Right lobe of liver (tissue), 6 donors: ENCODE results near the gene COMMD4. TPM values are rescaled to one million over a fixed set of nuclear protein-coding genes. Genes with fewer than 3 reads are reported as not detected.
"Not testable (repeated sequence)": the region's sequence is repeated elsewhere in the genome, so short reads cannot be mapped to it uniquely, and the experiment has no call there.

Experiments
- ATAC-seq, 4 donors: fragments of 200-7000 bp; cut with Tn5 transposase; one replicate each; pipeline ENCODE4 v1.9.1; 2020; ENCODE audit warnings: mild to moderate bottlenecking in 4 of 4, moderate library complexity in 4 of 4
- DNase-seq, 3 donors: peaks; one replicate each; pipeline ENCODE4 v3.0.0-alpha.2; 2020
- H3K27ac ChIP-seq, 3 donors: fragments of 200-600 bp; one replicate each; pipeline ENCODE4 v1.8.0; 2022
- H3K27me3 ChIP-seq, 2 donors: fragments of 200-600 bp; one replicate each; pipeline ENCODE4 v1.8.0; 2022
- H3K36me3 ChIP-seq, 4 donors: fragments of 200-600 bp; sonication (generic) in 1 of 4; one replicate each; pipeline versions ENCODE4 v1.5.1 to v1.8.0; 2017 to 2022; ENCODE audit warnings: control low read depth in 1 of 4
- H3K4me1 ChIP-seq, 4 donors: fragments of 200-600 bp; sonication (generic) in 1 of 4; one replicate each; pipeline versions ENCODE4 v1.5.1 to v1.8.0; 2017 to 2022; ENCODE audit warnings: control low read depth in 1 of 4
- H3K4me3 ChIP-seq, 3 donors: fragments of 200-600 bp; one replicate each; pipeline ENCODE4 v1.8.0; 2022
- H3K9me3 ChIP-seq, 4 donors: fragments of 200-600 bp; sonication (generic) in 1 of 4; one replicate each; pipeline versions ENCODE4 v1.5.1 to v1.8.0; 2017 to 2022; ENCODE audit warnings: control low read depth in 1 of 4
- CTCF ChIP-seq, 4 donors: fragments of 200-600 bp in 3 of 4; fragments of 450-650 bp in 1 of 4; IDR thresholded peaks; one replicate each; pipeline versions ENCODE4 v1.5.1 to v1.8.0; 2016 to 2022; ENCODE audit warnings: antibody characterized with exemption in 4 of 4, mild to moderate bottlenecking in 2 of 4
- POLR2A ChIP-seq: fragments of 450-650 bp; IDR thresholded peaks from one replicate; pipeline ENCODE4 v1.6.1; 2017; ENCODE audit warnings: antibody characterized with exemption, mild to moderate bottlenecking
- WGBS: methylation state at CpG from one replicate; pipeline ENCODE4 v1.1.6; 2018; ENCODE audit warnings: low coverage, low lambda C conversion rate; ENCODE audit not compliant: insufficient coverage; ENCODE audit errors: missing lambda C conversion rate; 5-methylcytosine and 5-hydroxymethylcytosine counted together
- intact Hi-C, 2 donors: fragments of 100-400 bp; cut with DNase I; formaldehyde crosslinking; loops; one replicate each; pipeline versions ENCODE4 v1.11.2 to v1.14.1; 2022
- long read RNA-seq: library from polyadenylated mRNA; unstranded; transcript quantifications from one replicate; pipeline ENCODE4 v2.0.0, GENCODE V29; 2019
- total RNA-seq, 6 experiments: library from RNA; depleted of rRNA in 2 of 6; stranded (reverse); fragments of >200 nt in 2 of 6; fragmentation: NEBNext Ultra II Directional in 3 of 6; extraction: Animal tissue kit (Norgen Biotek cat#: 25700) in 3 of 6; gene quantifications; one replicate each; pipeline versions ENCODE4 v1.1.0 to v1.2.4, GENCODE V29; 2016 to 2023
- donor health status: DM: no; HTN: yes; CAD: no.
- donor health status: DM: no; HTN: no; CAD: no.
- donor health status: DM: no; HTN: no; CAD: no.
- donor health status: DM: no; HTN: yes; CAD: no.
- donor health status: DM: no; HTN: yes; CAD: no.

COMMD4 gene
- 10 to 100 TPM; 25.6 to 57.0 (median 41.6) TPM for total RNA-seq
- long read RNA-seq, transcript COMMD4-201 (8 exons, 1,067 nt): major isoform, 9 of 13 reads
- long read RNA-seq, partial matches to known transcripts: 2 of 13 reads
- long read RNA-seq, other reads (novel, unspliced or antisense): 2 of 13 reads

- 0% methylated on average over 16 of the region's 42 CpGs for WGBS
- intact Hi-C loops: no loop called here
Measured at GRCh38 chr15:75335705-75336355, at the start of gene COMMD4. COMMD4 (plus strand) TSS chr15:75336063; CDS start chr15:75336090, 27 bp downstream.

GRCh38 chr15:75293660-75294059, 42.2 kb upstream of the COMMD4 start:
- not testable (repeated sequence) for ATAC-seq, H3K4me3 ChIP-seq
- no CpG with 5 or more reads among the region's 18 CpGs for WGBS

More at GRCh38 chr15:75335705-75336355, at the start of gene COMMD4:
- Histone ChIP-seq H3K27ac (peak within 1 kb of the TSS in 2 of 3 donors; percentile 21 to 54), H3K4me1 (peaks cover 0 to 14% (median 4%) of the 10 kb centered on the region in 4 donors), H3K27me3 (no peaks in the 10 kb centered on the region), H3K36me3 (peaks cover 0 to 6% (median 0%) of the 10 kb centered on the region in 4 donors), H3K9me3 (no peaks in the 10 kb centered on the region), H3K4me3 (peak within 1 kb of the TSS; percentile 73 to 94 (median 90))
- DNase-seq: peak; percentile 95 to 96 (median 96)
- peak; percentile 90 to 96 (median 94) for ATAC-seq
- peak; percentile 22 for TF ChIP-seq POLR2A
- TF ChIP-seq CTCF (IDR thresholded peaks at IDR 0.05): no peak

GRCh38 chr15:75298541-75299310, 37.1 kb upstream of the COMMD4 start:
- intact Hi-C loops, H3K4me1 ChIP-seq, H3K9me3 ChIP-seq, H3K27me3 ChIP-seq, H3K36me3 ChIP-seq, H3K27ac ChIP-seq, H3K4me3 ChIP-seq: not testable (repeated sequence)
- WGBS: no CpG with 5 or more reads among the region's 13 CpGs
- peak in 1 of 3 donors; percentile 62 for DNase-seq
- ATAC-seq: peak; percentile 98 to 99 (median 99)

More at GRCh38 chr15:75293660-75294059, 42.2 kb upstream of the COMMD4 start:
- intact Hi-C loops, H3K27me3 ChIP-seq, H3K4me1 ChIP-seq, H3K36me3 ChIP-seq, DNase-seq, H3K27ac ChIP-seq, H3K9me3 ChIP-seq: not testable (repeated sequence)

GRCh38 chr15:75299311-75299688, 36.6 kb upstream of the COMMD4 start:
- peak; percentile 32 to 58 (median 53) for TF ChIP-seq CTCF (IDR thresholded peaks at IDR 0.05)
- H3K27me3 ChIP-seq, H3K36me3 ChIP-seq, H3K4me1 ChIP-seq, H3K27ac ChIP-seq, intact Hi-C loops, H3K4me3 ChIP-seq, H3K9me3 ChIP-seq: not testable (repeated sequence)
- ATAC-seq (peak; percentile 98 to 100 (median 99)), DNase-seq (peak; percentile 62 to 77 (median 69))
- no CpG with 5 or more reads among the region's 6 CpGs for WGBS

GRCh38 chr15:75300026-75300425, 35.8 kb upstream of the COMMD4 start:
- H3K36me3 ChIP-seq, DNase-seq, H3K27me3 ChIP-seq, H3K9me3 ChIP-seq, ATAC-seq, H3K4me3 ChIP-seq, H3K4me1 ChIP-seq, H3K27ac ChIP-seq: not testable (repeated sequence)
- WGBS: 62% methylated on average over 6 of the region's 6 CpGs
- intact Hi-C loops: loop anchor here (10.0 kb wide), 2 partner anchors 275 to 285 kb away; partner anchors contain the start of gene PPCDC (in 1 of the 2)
